ENCODE results near the gene TRMT1.

The TRMT1 gene

DNA sequence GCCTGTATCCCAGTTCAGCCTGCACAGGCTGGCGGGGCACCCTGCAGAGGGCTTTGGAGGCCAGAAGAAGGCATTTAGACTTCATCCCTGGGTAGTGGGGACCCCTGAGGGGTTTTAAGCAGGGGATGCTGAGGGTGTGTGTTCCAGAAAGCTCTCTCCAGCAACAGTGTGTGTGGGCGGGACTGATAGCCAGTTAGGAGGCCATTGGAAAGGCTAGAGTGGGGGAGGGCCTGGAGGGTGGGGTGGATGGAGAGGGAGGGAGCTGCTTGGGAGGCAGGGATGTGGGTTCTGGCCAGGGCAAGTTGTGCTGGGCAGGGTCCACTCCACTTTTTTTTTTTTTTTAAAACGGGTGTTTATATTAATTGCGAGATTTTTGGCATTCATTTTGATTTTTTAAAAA, 42.2 kb downstream of the TRMT1 start:
- in situ Hi-C loops (cut with HindIII; ENCODE audit: low sequenced_read_pairs): no loop called here

DNA sequence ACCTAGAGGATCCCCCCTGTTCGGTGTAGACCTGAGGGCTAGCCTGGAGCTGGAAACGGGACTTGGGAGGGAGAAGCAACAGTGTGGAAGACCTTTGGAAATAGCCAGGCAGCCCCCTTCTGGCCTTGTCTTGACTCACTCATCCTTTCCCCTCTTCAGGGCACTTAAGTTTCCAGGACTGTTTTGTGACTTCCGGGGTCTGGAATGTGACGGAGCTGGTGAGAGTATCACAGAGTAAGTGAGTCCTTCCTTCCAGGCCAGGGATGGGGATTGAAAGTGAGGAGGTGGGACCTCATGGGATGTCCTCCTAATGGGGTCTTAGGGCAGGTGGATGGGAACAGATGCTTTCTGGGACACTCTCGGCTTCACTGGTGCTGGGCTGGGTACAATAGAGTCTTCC, 43.3 kb downstream of the TRMT1 start:
- in situ Hi-C loops (cut with HindIII; ENCODE audit: low sequenced_read_pairs): no loop called here

DNA sequence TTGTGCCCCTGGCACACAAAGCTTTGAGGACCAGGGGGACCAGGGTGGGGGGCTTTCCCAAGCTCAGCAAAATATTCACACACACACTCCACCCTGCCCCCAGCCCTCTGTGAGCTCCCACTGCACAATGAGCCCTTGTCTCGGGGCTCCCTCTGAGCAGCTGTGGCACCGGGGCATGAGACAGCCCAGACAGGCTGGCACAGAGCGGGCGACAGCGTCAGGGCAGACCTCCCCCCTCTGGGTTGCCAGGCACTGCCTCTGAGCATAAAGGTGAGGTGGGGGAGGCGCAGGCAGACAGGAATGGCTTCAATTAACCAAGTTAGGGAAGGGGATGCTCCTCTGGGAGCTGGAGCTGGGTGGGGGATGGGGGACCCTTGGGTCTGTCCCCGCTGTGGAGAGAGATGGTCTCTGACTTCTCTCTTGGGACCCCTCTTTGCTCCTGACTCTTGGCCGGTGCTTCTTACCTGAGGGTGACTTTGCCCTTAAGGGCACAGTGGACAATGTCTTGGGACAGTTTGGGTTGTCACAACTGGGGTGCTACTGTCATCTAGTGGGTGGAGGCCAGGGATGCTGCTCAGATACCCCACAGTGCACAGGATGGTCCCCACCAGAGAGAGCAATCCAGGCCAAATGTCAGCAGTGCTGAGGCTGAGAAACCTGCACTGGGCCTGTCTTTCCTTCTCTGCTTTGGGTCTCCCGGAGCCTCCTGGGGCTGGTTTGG, 44.2 kb downstream of the TRMT1 start:
- in situ Hi-C loops (cut with HindIII; ENCODE audit: low sequenced_read_pairs): no loop called here

DNA sequence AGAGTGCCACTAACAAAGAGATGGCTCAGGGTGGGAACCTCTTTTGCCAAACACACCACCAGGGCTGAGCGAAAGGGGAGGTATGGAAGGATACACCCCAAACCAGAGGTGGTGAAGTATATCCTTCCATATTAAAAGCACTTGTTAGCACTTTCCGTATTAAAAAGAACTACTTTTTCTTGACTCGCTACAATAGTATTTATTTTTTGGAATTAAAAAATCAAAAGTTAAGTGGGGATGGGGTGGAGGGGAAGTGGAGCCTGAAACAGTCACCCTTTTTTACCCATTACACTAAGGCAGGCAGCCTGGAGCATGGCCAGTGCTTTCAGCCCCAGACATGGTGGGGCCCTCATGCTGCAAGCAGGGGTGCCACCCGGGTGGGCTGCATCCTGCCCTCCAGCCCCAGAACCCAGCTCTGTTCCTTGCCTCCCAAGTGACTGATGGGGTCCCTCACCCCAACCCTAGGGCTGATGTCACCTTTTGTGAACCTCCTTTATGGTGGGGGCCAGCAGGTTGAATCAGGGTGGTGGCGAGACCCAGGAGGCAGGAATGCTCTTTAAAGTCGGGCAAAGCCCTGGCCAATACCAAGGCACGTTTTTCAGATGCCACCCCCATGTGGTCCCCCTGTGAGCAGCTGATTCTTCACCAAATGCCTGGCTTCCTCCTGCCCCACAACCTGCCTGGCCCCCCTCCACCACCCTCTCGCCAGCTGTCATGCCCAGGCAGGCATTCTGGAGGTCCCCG, 44.9 kb downstream of the TRMT1 start:
- in situ Hi-C loops (cut with HindIII; ENCODE audit: low sequenced_read_pairs): no loop called here

DNA sequence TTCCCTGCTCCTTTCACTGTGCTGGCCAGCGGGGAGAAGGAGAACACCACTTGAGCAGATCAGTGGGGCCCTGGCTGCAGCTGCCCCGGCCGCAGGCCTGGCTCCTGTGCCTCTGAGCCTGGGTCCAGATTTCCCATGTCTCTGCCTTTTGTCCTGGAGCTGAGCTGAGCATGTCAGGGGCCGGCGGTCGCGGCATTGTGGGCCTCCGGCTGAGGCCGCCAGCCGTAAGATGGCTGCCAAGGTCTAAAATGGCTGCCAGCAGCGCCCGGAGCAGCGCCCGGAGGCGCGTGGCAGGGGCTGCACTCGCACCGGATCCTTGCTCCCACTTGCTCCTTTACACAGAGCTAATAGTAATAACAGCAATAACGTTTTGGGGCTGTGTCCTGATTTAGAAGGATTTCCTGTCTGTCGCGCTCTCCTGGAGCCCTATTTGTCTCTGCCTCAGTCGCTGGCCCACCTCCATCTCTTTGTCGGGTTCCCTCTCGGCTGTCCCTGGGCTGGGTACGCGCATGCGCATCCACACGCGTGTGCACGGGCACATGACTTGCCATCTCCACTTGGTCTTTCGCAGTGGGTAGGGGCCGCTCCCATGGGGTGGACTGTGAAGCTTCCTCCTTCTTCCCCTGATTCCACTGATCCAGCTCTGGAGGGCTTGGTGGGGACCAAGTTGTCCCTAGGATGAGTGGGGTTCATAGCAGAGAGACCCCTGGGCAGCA, 46.0 kb downstream of the TRMT1 start:
- in situ Hi-C loops (cut with HindIII; ENCODE audit: low sequenced_read_pairs): no loop called here

DNA sequence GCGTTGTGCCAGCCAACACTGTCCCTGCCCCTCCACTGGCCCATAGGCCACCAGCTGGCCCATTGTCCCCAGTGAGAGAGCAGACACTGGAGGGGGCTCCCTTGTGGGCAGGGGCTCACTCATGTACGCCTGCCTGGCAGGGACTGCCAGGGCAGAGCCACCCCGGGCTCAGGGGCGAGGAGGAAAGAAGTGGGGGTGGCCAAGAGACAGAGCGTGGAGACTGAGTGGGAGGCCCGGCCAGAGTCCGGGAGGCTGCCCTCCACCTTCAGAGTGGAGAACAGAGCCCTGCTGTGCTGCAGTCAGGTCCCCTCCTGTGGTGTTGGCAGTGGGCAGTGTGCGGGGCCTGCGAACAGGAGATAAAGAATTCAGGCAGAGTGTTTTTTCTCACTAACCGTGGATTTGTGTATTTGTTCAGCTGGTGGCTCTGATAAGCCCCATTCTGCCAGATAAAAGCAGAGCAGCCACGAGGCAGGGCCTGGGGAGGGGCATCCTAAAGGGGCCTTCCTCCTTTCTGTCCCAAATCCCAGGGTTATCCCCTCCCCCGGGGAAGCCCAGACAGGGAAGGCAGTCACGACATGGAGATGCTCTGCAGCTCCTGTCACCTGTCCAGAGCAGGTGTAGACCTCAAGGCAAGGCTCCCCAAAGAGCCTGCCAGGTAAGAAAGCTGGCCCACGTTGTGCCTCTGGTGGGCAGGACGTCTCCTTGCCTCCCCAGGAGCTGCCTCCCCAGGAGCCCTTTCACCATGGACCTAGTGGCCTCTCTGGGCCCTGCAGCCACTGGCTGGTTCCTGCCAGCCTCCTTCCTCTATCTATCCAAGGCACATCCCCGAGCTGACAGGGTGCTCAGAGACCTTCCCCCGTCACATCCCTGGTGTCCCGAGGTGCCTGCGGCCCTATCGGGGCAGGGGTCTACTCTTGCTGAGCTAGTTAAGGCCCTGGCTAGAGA, 46.9 kb downstream of the TRMT1 start:
- in situ Hi-C loops (cut with HindIII; ENCODE audit: low sequenced_read_pairs): no loop called here

DNA sequence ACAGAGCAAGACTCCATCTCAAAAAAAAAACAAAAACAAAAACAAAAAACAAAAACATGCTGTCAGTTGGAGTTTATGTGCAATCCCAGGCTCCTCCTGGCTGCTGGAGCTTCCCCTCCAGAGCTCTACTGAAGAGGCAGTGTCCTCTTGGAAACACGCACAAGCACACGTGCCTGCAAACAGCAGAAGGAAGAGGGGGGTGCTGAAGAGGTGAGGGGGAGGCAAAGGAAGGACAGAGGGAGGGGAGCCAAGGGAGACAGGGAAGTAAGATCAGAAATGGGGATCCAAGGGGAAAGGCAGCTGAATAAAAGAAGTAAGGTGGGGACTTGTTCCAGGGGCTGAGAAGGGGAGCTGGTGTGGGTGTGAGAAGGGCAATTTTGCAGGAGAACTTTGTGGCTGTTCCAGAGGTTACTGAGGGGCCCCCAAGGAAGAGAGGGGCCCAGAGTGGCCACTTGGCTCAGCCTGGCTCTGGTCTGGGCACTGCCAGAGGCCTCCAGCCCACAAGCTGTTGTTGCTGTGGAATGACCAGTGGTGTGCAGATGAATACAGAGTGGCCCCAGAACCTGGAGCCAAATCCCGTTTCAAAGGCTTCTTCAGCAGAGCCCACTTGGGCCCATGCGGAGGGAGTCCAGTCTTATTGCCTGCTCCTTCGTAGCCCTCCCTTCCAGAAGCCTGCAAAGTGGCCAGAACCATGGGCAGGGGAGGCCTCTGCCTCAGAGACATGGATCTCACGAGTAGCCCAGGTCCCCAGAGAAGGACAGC, 48.3 kb downstream of the TRMT1 start:
- in situ Hi-C loops (cut with HindIII; ENCODE audit: low sequenced_read_pairs): no loop called here

DNA sequence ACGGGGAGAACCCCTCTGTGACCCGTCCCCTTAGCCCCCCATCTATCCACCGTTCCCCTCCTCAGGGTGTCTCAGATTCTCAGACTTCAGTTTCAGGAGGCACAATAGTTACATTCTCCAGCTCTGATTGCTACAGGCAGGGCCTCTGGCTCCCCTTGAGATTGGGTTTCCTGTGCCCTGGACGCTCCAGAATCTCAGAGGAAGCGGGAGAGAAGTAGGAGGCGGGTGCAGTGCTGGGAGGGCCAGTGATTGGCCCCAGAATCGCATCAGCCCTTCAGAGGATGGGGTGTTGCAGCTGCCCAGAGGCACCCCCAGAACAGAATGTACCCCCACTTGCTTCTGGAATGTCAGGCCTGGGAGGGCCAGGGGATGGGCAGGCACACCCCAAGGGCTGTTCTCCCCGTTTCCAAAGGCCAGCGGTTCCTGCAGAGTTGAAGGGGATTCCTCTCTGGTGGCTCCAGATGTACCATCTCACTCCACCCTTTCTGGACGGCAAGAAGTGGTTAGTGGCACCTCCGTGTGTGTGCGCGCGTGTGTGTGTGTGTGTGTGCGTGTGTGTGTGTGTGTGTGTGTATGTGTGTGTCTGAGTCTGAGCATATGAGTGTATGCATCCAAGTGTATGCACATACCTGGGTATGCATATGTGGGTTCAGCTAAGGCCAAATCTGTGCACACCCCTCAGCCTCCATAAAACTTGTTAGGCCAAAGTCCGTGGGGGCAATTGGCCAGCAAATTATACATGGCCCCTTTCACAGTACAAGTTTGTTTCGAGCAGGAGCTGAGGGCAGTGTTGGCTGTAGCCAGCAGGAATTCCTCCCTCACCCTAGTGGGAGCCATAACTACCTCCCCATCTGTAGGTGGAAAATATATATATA, 49.4 kb downstream of the TRMT1 start:
- in situ Hi-C loops (cut with HindIII; ENCODE audit: low sequenced_read_pairs): no loop called here

DNA sequence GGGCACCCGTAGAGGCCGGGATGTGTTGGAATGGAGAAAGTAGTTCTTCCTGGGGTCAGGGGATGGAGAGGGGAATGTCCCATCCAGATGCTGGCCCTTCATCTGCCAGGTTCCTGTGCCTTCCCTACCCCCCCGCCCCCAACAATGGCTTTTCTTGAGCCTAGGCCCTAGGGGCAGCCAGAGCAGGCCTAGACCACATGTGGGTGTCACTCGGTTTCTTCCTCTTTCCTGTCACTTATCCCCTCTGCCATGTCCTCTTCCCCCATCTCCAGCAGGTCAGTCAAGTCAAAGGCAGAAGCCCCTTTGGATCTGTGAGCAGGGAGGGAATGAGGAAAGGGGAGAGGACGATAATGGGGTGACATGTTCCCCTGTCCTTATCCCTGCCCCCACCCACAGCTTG, 50.3 kb downstream of the TRMT1 start:
- in situ Hi-C loops (cut with HindIII; ENCODE audit: low sequenced_read_pairs): no loop called here

DNA sequence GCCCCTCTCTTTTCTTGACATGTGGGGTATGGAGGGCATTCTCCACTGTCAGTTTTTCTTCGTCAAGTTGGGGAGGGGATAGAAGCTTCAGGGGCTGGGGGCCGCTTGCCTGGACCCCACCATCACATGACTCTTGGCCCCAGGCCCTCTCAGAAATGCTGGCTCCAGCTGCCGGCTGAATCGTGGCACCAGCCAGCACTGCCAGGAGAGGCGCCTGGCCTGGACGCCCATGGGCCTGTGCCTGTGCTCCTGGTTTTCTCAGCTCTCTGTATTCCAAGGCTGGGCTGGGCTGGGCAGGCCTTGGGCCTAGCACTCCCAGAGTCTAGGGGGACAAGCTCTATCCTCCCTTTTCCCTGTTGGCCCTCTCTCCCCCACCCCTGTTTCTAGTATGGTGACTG, 52.4 kb downstream of the TRMT1 start:
- in situ Hi-C loops (cut with HindIII; ENCODE audit: low sequenced_read_pairs): no loop called here

DNA sequence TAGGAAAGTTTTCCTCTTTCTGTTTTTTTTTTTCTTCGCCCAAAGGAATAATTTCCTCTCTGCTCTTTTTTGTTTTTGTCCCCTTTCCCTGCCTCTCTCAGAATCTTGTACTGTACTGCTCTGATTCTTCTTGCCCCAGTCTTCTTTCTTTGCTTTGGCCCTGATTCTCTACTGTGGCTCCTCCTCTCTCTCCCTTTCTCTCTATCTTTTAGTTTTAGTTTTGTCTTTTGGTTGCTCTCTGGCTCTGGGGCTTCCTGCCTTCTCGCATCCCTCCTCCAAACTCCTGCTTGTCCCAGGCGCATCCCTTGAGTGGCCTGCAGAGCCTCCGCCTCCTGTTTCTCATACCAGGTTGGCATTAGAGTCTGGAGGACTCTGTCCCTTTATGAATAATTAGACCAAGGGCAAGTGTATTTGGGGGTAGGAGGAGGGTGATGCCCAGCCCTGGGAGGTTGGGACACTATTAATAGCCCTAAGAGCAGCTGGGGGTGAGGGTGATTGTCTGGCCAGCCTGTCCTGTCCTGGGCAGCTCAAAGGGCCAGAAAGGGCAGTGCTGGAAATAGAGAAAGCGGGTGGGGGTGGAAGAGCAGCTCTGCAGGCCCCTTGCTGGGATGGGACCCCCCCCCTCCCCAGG, 53.0 kb downstream of the TRMT1 start:
- in situ Hi-C loops (cut with HindIII; ENCODE audit: low sequenced_read_pairs): no loop called here

DNA sequence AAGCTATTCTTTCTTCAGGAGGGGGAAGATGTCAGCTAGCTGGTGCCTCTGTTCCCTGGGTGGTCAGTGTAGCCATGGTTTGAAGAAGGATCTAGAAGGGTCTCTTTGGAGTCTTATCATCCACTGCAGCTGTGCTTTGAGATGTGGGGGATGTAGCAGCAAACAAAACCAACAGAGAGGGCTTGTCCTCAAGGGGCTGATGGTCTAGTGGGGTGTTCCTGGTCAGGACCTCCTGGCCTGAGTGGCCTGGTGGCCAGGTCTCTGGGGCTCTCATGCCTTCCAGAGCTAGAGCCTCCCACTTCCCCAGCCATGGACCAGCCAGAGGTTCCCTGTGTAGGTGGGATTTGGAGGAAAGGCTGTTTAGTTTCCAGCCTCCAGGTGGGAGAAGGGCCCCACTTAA, 54.2 kb downstream of the TRMT1 start:
- in situ Hi-C loops (cut with HindIII; ENCODE audit: low sequenced_read_pairs): no loop called here

DNA sequence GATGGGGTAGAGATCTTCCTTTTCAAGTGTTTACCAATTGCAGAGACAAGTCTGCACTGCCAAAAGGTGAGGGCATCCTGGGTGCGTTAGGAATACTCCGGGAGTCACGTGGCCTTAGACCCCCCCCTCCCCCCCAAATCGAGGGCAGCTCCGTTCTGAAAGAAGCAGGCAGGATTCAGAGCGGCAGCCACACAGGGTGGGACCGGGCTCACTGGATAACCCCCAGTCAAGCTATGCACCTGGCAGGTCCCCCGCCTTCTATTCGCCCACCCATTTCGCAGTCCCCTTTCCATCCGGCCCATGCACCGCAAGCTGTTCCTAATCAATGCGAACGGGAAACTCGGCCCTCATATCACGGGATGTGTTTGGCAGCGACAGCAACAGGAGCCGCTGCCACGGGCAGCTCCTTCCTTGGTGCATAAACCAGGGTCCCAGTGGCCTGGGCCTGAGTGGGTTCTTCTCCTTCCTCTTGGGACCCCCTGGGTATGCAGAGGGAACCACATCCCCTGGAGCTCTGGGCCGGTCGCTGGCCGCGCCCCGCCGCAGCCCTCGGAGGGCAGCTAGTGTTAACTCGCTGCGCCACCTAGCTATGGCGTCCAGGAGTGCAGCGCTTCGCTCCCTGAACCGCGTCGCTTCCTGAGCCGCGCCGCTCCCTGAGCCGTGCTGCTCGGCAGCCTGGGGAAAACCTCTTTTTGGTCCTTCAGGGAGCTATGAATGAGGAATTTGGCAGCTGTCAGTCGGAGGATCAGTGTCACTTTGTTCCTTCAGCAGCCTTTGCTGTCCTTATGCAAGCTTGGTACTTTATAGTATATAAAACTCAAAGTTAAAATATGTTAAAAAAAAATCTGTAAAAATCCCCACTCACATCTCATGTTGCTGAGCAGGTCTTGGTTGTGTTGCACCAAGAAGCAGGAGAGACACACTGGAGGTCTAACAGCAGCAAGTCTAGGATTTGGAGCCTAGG, 55.3 kb downstream of the TRMT1 start:
- in situ Hi-C loops (cut with HindIII; ENCODE audit: low sequenced_read_pairs): no loop called here

DNA sequence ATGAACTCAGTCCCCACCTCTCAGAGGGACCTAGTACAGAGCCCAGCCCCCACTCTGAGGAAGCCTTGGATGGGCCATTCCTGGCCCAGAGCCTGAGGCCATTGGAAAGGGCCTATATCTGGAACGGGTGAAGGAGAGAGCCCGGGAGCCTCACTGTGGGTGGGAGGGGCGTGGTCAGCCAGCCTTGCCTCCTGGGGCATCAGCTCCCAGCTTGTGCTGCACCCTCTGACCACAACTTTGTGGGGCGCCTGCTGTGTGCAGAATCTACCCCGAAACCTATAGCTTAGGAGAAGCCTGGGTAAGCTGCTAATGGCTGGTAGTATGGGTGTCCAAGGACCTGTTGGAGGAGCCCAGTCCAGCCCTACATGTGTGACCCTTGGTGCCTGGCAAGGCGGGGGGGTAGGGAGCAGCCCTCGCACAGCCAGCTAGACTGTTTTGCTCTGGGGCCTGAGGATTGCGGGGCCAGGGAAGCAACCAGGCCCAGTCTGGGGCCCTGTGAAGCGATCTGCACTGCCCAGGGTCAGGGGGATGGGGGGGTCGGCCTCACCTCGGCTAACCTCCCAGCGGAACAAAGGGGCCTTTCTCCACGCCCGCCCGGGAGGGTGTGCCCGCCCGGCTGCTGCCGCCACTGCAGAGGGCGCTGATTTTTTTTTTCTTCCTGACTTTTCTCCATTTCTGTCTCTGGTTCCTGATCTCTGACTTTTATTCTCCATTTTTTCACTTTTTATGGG, 56.1 kb downstream of the TRMT1 start:
- in situ Hi-C loops (cut with HindIII; ENCODE audit: low sequenced_read_pairs): no loop called here

DNA sequence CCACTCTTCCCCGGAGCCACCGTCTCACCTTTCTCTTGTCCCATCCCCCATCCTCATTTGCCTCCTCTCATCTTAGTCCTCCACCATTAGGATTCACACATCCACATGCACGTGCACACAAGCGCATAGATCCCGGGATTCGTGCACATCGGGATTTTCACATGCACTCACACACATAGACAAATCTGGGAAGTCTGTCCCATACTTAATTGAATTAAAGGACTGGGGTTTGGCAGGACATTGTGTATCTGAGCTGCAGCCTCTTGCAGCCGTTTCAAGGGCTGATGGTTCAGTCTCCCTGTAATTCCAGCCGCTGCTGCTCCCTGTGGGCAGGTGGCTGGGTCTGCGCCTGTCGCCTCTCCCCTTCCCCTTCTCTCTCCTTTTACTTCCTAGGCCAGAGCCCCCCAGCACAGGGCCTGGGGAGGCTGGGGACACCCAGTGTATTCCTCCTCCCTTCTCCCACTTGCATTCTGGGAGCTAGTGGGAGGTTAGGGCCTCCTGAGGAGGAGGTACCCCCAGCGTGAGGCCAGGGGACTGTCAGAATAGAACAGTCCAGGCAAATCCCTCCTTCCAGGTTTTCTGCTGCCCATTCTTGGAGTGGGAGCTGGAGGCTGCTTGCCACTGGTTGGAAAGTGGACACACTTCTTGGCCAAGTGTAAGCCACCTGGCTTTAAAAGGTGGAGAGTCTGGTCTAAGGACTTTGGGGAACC, 57.4 kb downstream of the TRMT1 start:
- in situ Hi-C loops (cut with HindIII; ENCODE audit: low sequenced_read_pairs): no loop called here

DNA sequence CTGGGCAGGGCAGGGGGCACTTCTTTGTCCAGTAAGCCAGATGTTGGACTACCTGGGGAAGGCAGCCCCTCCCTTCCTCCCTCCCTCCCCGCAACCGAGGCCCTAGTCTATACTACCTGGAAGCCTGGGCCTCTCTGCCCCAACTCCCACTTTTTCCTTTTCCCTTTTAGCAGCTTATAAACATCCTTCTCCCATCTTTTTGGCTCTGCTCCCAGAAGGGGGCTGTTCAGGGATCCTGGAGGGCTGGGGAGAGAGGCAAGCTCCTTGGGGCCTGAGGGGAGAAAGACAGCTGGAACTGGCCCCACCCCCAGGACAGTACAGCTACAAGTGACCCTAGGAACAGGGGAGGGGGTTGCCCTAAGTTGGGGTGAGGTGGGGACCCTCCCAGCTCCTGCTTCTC, 58.8 kb downstream of the TRMT1 start:
- in situ Hi-C loops (cut with HindIII; ENCODE audit: low sequenced_read_pairs): no loop called here

Data from DLD1 (cell line).